Cardiac muscle cell (in vitro differentiated cells and primary cell): Measurements from ENCODE around the gene FAM53B. TPM values are rescaled to one million over a fixed set of nuclear protein-coding genes. Genes with fewer than 3 reads are reported as not detected.

Experiments
- DNase-seq, 2 donors: peaks; one replicate each; pipeline versions ENCODE4 v3.0.0 to v3.0.0-alpha.2; 2010 to 2017; ENCODE audit warnings: low read depth in 1 of 2, low spot score in 1 of 2
- H3K27ac ChIP-seq: fragments of 200-600 bp; sonication (generic); 2 replicates; pipeline ENCODE4 v1.5.1; 2016
- H3K27me3 ChIP-seq: fragments of 200-600 bp; sonication (generic); 2 replicates; pipeline ENCODE4 v1.6.0; 2016; ENCODE audit warnings: control low read depth
- H3K36me3 ChIP-seq: fragments of 200-600 bp; sonication (generic); 2 replicates; pipeline ENCODE4 v1.5.1; 2016; ENCODE audit warnings: control low read depth
- H3K4me1 ChIP-seq: fragments of 200-600 bp; sonication (generic); 2 replicates; pipeline ENCODE4 v1.8.1; 2017; ENCODE audit warnings: low read depth, mild to moderate bottlenecking, mixed run types
- H3K4me3 ChIP-seq: fragments of 200-600 bp; sonication (generic); 2 replicates; pipeline ENCODE4 v1.5.1; 2016; ENCODE audit warnings: mild to moderate bottlenecking
- H3K9me3 ChIP-seq: fragments of 200-600 bp; sonication (generic); 2 replicates; pipeline ENCODE4 v1.5.1; 2017; ENCODE audit warnings: low read depth, mild to moderate bottlenecking, control low read depth
- polyA plus RNA-seq: library from polyadenylated mRNA; unstranded; fragments of >200 nt; fragmentation: Nextera tagmentation; extraction: Ambion mirVana; gene quantifications from 2 replicates; pipeline ENCODE4 v1.2.1, GENCODE V29; 2016
- total RNA-seq: library from RNA; depleted of rRNA; stranded (reverse); fragments of >200 nt; gene quantifications from 2 replicates; pipeline ENCODE4 v1.2.3, GENCODE V29; 2016
- TF ChIP-seq, protein P1 (sequence below): IDR thresholded peaks from 2 replicates; pipeline ENCODE4 v1.5.1; 2012; ENCODE audit warnings: low read depth, mild to moderate bottlenecking, low read length

Gene FAM53B
- total and polyA plus RNA-seq, 2 experiments from 2014 or later = 10.2 to 34.8 TPM

DNA sequence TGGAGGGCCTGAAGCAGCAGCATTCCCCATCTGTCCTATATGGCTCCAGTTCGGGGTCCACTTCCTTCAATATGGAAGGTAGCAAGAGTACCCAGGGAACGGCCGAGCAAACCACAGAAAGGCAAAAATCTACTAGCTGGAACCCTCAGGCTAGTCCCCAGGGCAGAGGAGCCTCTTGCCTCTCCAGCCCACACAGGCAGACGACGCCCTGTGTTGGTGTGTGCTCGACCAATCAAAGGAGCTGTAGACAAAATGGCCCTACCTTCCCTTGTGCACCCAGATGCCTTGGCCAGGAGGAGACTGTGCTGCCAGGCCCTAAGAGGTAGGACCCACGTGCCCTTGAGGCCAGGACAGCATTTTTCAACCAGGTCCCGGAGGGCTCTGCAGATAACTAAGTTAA lies 91.5 kb downstream of the FAM53B start:
- peaks cover 14% of the 10 kb centered on the region for H3K4me1 ChIP-seq
- no peaks in the 10 kb centered on the region for H3K9me3 ChIP-seq
- H3K4me3 ChIP-seq = no peak overlapping the region
- no peaks in the 10 kb centered on the region for H3K27me3 ChIP-seq
- DNase-seq = no peak
- no peaks in the 10 kb centered on the region for H3K36me3 ChIP-seq
- TF ChIP-seq, protein P1, sequence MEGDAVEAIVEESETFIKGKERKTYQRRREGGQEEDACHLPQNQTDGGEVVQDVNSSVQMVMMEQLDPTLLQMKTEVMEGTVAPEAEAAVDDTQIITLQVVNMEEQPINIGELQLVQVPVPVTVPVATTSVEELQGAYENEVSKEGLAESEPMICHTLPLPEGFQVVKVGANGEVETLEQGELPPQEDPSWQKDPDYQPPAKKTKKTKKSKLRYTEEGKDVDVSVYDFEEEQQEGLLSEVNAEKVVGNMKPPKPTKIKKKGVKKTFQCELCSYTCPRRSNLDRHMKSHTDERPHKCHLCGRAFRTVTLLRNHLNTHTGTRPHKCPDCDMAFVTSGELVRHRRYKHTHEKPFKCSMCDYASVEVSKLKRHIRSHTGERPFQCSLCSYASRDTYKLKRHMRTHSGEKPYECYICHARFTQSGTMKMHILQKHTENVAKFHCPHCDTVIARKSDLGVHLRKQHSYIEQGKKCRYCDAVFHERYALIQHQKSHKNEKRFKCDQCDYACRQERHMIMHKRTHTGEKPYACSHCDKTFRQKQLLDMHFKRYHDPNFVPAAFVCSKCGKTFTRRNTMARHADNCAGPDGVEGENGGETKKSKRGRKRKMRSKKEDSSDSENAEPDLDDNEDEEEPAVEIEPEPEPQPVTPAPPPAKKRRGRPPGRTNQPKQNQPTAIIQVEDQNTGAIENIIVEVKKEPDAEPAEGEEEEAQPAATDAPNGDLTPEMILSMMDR = no peak
- no peak overlapping the region for H3K27ac ChIP-seq

- Histone ChIP-seq H3K4me3 (no peak overlapping the region), H3K4me1 (peaks cover 14% of the 10 kb centered on the region), H3K27me3 (no peaks in the 10 kb centered on the region), H3K27ac (no peak overlapping the region), H3K9me3 (no peaks in the 10 kb centered on the region), H3K36me3 (no peaks in the 10 kb centered on the region)
- no peak for DNase-seq
- TF ChIP-seq, protein P1 = no peak
Measured at GRCh38 chr10:124652200-124652599, 92.0 kb downstream of the FAM53B start.

DNA sequence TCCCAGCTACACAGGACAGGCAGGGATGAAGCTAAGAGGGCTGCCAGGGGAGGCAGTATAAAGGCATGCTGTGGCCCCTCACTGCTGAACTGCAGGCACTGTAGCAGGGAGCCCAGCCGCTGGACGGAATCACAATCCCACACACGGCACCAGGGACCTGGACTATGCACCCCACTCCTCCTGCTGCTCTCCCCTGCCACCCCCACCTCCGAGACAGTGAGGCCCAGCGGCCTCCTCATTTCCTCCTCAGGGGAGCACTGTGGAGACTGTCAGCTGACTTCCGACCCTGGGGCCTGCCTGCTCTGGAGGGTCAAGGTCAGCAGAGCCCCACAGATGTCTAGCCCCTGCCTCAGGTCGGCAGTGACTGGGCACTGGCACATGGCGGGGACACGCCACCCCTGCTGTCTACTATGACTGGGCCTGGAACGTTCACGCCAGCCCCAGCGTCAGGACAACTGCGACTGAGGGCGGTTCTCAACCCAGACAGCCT lies 92.7 kb downstream of the FAM53B start:
- H3K4me1 ChIP-seq = peaks cover 14% of the 10 kb centered on the region
- no peak for DNase-seq
- H3K4me3 ChIP-seq = no peak overlapping the region
- H3K36me3 ChIP-seq = no peaks in the 10 kb centered on the region
- H3K27me3 ChIP-seq = no peaks in the 10 kb centered on the region
- H3K9me3 ChIP-seq = no peaks in the 10 kb centered on the region
- TF ChIP-seq, protein P1 = no peak
- H3K27ac ChIP-seq = no peak overlapping the region

- H3K4me1 ChIP-seq = peaks cover 17% of the 10 kb centered on the region
- no peak overlapping the region for H3K4me3 ChIP-seq
- DNase-seq = no peak
- no peak overlapping the region for H3K27ac ChIP-seq
- H3K36me3 ChIP-seq = no peaks in the 10 kb centered on the region
- TF ChIP-seq, protein P1 = no peak
- no peaks in the 10 kb centered on the region for H3K9me3 ChIP-seq
- H3K27me3 ChIP-seq = no peaks in the 10 kb centered on the region
Measured at GRCh38 chr10:124650820-124651401, 93.3 kb downstream of the FAM53B start.

DNA sequence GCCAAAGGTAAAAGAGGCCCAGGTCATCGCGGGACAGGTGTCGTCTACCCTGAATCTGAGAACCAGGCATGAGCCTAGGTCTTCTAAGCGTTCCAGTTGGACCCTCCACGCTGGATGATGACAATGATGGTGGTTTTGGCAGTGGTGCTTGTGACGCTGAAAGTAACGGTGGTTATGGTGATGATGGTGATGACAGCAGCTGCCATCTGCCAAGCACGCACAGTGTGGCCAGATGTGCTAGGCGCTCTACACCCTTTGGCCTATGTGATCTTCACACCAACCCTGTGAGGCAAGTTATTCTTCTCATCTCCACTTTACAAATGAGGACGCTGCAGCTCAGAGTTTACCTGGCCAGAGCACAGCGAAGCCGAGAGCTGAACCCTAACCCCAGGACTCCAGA lies 93.9 kb downstream of the FAM53B start:
- H3K4me3 ChIP-seq = no peak overlapping the region
- peaks cover 17% of the 10 kb centered on the region for H3K4me1 ChIP-seq
- H3K27ac ChIP-seq = no peak overlapping the region
- DNase-seq = no peak
- TF ChIP-seq, protein P1 = no peak
- no peaks in the 10 kb centered on the region for H3K9me3 ChIP-seq
- no peaks in the 10 kb centered on the region for H3K27me3 ChIP-seq
- no peaks in the 10 kb centered on the region for H3K36me3 ChIP-seq
